NOMO-1 (cell line): ENCODE results near the gene MRPL43.

Experiments used
- DNase-seq, 2 experiments: peaks; one replicate each; lab custom pipeline; 2025; ENCODE audit not compliant: unreplicated experiment in 2 of 2; lab: John Stamatoyannopoulos, UW

Gene MRPL43

DNA sequence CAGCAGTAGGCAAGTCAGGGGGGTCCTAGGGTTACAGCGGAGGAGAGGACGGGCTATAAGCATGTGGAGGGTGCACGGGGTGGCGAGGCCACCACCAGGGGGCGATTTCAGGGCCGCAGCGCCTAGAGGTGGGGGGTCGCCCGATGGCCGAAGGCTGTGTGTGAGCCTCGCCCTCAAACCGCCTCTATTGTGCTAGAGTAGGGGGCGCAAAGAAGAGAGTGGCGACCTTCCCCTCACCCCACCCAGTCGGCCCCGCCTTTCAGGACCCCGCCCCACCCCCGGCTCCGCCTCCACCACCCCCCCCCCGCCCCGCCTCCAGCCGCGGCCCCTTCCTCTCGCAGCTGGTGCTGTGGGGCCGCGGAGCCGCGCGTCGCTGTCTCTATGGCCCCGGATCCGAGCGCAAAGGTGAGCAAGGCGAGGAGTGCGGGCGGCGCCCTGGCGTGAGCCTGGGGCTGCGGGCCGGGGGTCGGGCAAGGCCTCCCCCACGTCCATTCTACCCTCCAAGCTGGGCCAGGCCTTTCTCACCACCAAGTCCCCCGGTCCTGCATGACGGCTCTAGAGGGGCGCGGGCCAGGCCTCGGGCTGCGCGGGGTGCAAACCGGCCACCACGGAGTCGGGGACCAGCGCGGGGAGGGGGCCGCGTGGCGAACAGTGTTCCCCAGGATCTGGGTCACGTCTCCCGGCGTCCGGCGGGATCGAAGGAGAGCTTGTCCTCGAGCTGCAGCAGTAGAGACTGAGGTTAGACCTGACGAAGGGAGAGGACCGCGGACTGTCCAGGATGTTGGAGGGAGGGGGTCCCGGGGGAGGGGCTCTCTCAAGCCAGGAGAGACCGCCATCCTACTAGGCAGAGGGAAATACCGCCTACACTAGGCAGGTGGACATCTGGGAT lies 17.9 kb downstream of the MRPL43 start, which contains the start of gene SEMA4G:
Gene SEMA4G (plus strand): TSS at position 318 of the 889 bp plus-strand sequence. CDS start 3,409 bp downstream, outside the sequence.
- peak; percentile 15 to 28 for DNase-seq

GRCh38 chr10:100968863-100969186 lies 18.5 kb downstream of the MRPL43 start:
- no peak for DNase-seq

- no peak for DNase-seq
Observed at GRCh38 chr10:100968062-100968736, 19.1 kb downstream of the MRPL43 start.

DNA sequence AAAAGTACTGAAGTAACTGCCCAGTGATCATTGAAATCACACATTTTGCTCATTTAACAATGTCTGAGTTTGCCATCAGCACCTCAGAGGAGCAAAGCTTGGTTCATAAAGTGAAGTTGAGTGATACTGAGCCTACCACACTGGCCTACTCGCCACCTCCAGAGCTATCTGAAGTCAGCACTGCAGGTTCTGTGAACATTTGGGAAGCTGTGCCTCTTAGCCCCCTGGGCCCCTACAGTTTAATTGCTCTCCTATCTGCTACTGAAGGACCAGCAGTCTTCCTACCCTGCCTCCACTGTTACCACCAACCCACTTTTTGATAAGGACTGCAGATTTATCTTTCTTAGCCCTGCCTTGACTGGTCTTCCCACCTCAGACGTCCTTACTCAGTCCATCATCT lies 20.0 kb downstream of the MRPL43 start:
- DNase-seq: no peak

DNA sequence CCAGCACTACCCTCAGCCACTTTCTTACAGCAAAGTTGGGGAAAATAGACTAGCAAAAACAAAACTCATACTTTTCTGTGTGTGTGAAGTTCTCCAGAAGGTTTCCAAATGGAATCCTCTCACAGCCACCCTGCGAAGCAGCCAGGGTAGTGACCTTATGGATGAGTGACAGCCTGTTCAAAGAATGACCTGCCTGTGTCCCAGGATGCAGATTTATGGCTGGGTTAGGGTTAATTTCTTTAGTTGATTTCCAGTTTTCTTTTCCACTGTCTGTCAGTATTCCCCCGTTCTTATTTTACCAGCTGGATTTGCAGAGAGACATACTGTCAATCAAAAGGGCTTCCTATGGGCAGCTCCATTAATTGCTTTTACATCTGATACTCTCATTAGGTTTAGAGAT lies 20.4 kb downstream of the MRPL43 start:
- no peak for DNase-seq

GRCh38 chr10:100965820-100966219 lies 21.5 kb downstream of the MRPL43 start:
- no peak for DNase-seq

DNA sequence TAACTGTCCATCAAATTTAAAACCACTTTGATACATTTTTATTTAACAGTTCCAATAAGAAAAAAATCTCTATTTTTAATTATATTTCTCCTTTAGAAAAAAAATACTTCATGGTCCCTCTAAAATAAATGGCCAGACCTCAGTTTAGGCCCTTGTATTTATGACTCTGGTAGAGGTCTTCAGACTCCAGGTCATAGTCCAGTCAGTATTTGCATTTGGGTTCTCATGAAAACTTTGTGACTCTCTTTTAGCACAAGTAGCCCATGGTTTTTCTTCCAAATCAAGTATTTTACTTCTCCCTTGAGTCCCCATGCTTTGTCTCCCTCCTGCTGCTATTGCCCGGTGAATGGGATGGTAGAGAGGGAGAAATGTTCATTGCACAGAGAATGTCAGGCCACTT lies 23.5 kb downstream of the MRPL43 start:
- DNase-seq: no peak

GRCh38 chr10:100962351-100963080 lies 24.8 kb downstream of the MRPL43 start:
- no peak for DNase-seq

GRCh38 chr10:100960251-100960650 lies 27.0 kb downstream of the MRPL43 start:
- DNase-seq: no peak

DNA sequence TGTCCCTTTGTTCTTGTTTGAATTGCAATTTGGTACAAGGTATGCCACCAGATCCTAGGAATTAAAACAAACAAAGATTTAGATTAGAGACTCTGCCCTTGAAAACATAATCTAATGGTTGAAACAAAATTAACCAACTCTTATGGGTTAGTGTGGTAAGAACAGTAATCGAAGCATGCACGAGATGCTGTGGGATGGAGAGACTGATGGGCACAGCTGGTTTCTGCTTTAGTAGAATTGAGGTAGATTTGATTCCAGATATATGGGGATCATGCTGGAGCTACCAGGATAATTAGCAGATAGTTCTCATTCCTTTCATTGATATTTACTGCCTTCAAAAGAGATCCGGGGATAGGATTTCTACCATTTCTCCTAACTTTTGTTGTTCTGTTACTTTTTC lies 38.4 kb downstream of the MRPL43 start:
- no peak for DNase-seq

- DNase-seq: no peak
Observed at GRCh38 chr10:100945754-100946153, 41.5 kb downstream of the MRPL43 start.

- DNase-seq: no peak
Observed at GRCh38 chr10:100943508-100943907, 43.8 kb downstream of the MRPL43 start.

DNA sequence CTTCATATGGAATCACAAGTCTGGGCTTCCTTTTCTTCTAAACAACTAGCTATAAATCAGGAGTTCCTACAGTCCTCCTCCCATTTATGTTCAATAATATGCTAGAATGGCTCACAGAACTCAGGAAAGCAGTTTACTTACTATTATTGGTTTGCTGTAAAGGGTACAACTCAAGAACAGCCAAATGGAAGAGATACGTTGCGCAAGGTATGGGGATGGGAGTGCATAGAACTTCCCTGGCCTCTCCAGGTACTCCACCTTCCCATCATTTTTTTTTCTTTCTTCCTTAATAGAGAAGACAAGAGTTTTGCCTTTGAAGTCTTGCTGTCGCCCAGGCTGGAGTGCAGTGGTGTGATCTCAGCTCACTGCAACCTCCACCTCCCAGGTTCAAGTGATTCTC lies 45.1 kb downstream of the MRPL43 start:
- DNase-seq: no peak

- no peak for DNase-seq
Observed at GRCh38 chr10:100939763-100940344, 47.4 kb downstream of the MRPL43 start.
